Subcutaneous abdominal adipose tissue (tissue), 5 donors: ENCODE measurements around the gene ASRGL1.
"Not testable (repeated sequence)": the region's sequence is repeated elsewhere in the genome, so short reads cannot be mapped to it uniquely, and the experiment has no call there.

Source experiments
- H3K27ac ChIP-seq: one replicate; pipeline ENCODE4 v1.7.0; 2013; ENCODE audit warnings: low read depth, mild to moderate bottlenecking, inconsistent platforms, low read length, moderate library complexity
- H3K27me3 ChIP-seq, 5 donors: one replicate each; pipeline ENCODE4 v1.7.0; 2013; ENCODE audit warnings: low read length in 5 of 5, inconsistent platforms in 1 of 5; ENCODE audit not compliant: control insufficient read depth in 5 of 5, insufficient read depth in 4 of 5
- H3K36me3 ChIP-seq, 5 donors: one replicate each; pipeline ENCODE4 v1.7.0; 2013; ENCODE audit warnings: low read length in 5 of 5; ENCODE audit not compliant: control insufficient read depth in 5 of 5, insufficient read depth in 5 of 5
- H3K4me1 ChIP-seq, 5 donors: one replicate each; pipeline ENCODE4 v1.7.0; 2013; ENCODE audit warnings: low read length in 5 of 5, mild to moderate bottlenecking in 3 of 5, moderate library complexity in 1 of 5; ENCODE audit not compliant: control insufficient read depth in 5 of 5, insufficient read depth in 5 of 5
- H3K4me3 ChIP-seq, 5 donors: one replicate each; pipeline ENCODE4 v1.7.0; 2013; ENCODE audit warnings: low read length in 5 of 5, low read depth in 1 of 5
- H3K9ac ChIP-seq, 5 donors: one replicate each; pipeline ENCODE4 v1.7.0; 2013; ENCODE audit warnings: low read length in 5 of 5, mild to moderate bottlenecking in 4 of 5, moderate library complexity in 3 of 5
- H3K9me3 ChIP-seq, 5 donors: one replicate each; pipeline ENCODE4 v1.7.0; 2013; ENCODE audit warnings: low read length in 5 of 5; ENCODE audit not compliant: control insufficient read depth in 5 of 5
- donor health status: healthy.
- donor health status: healthy.
- donor health status: healthy.
- donor health status: healthy.
- donor health status: healthy.

The ASRGL1 gene

GRCh38 chr11:62325781-62326180, 11.5 kb upstream of the ASRGL1 start:
- H3K4me1 ChIP-seq, H3K9me3 ChIP-seq, H3K4me3 ChIP-seq, H3K9ac ChIP-seq, H3K27ac ChIP-seq, H3K27me3 ChIP-seq, H3K36me3 ChIP-seq: not testable (repeated sequence)

- not testable (repeated sequence) for H3K9me3 ChIP-seq, H3K36me3 ChIP-seq, H3K4me3 ChIP-seq, H3K4me1 ChIP-seq, H3K27me3 ChIP-seq, H3K27ac ChIP-seq, H3K9ac ChIP-seq
Measured at GRCh38 chr11:62326719-62327118, 10.5 kb upstream of the ASRGL1 start.

- H3K4me1 ChIP-seq, H3K27me3 ChIP-seq, H3K4me3 ChIP-seq, H3K27ac ChIP-seq, H3K9ac ChIP-seq, H3K9me3 ChIP-seq, H3K36me3 ChIP-seq: not testable (repeated sequence)
Measured at GRCh38 chr11:62327541-62327940, 9.7 kb upstream of the ASRGL1 start.

GRCh38 chr11:62331264-62331663, 6.0 kb upstream of the ASRGL1 start:
- not testable (repeated sequence) for H3K9me3 ChIP-seq, H3K27me3 ChIP-seq, H3K27ac ChIP-seq, H3K4me1 ChIP-seq, H3K9ac ChIP-seq, H3K36me3 ChIP-seq, H3K4me3 ChIP-seq

- Histone ChIP-seq H3K9me3 (no peaks in the 10 kb centered on the region), H3K36me3 (no peaks in the 10 kb centered on the region), H3K27me3 (peaks cover 0 to 3% (median 0%) of the 10 kb centered on the region in 5 donors), H3K4me3 (no peak overlapping the region), H3K4me1 (peaks cover 0 to 17% (median 12%) of the 10 kb centered on the region in 5 donors), H3K27ac (no peak overlapping the region), H3K9ac (no peak overlapping the region)
Measured at GRCh38 chr11:62333768-62334167, 3.5 kb upstream of the ASRGL1 start.

- H3K9me3 ChIP-seq, H3K36me3 ChIP-seq, H3K27me3 ChIP-seq, H3K27ac ChIP-seq: not testable (repeated sequence)
- peak overlapping the region in 3 of 5 donors; percentile 71 to 83 (median 76) for H3K9ac ChIP-seq
- H3K4me1 ChIP-seq = peaks cover 0 to 28% (median 16%) of the 10 kb centered on the region in 5 donors
- H3K4me3 ChIP-seq = peak overlapping the region; percentile 48 to 81 (median 77)
Measured at GRCh38 chr11:62336949-62337302, 322 bp upstream of the ASRGL1 start.

- Histone ChIP-seq H3K4me1 (peaks cover 0 to 32% (median 16%) of the 10 kb centered on the region in 5 donors), H3K4me3 (peak overlapping the region in 4 of 5 donors; percentile 52 to 81 (median 78)), H3K27me3 (peaks cover 0 to 3% (median 0%) of the 10 kb centered on the region in 5 donors), H3K9ac (peak overlapping the region in 4 of 5 donors; percentile 52 to 83 (median 74)), H3K36me3 (no peaks in the 10 kb centered on the region), H3K9me3 (no peaks in the 10 kb centered on the region), H3K27ac (no peak overlapping the region)
Measured at GRCh38 chr11:62338218-62338617, 970 bp downstream of the ASRGL1 start.

GRCh38 chr11:62340269-62340901, 3.1 kb downstream of the ASRGL1 start:
- H3K9ac ChIP-seq = no peak overlapping the region
- no peak overlapping the region for H3K4me3 ChIP-seq
- no peaks in the 10 kb centered on the region for H3K27me3 ChIP-seq
- H3K27ac ChIP-seq = peak overlapping the region; percentile 20
- peaks cover 0 to 32% (median 16%) of the 10 kb centered on the region in 5 donors for H3K4me1 ChIP-seq
- no peaks in the 10 kb centered on the region for H3K9me3 ChIP-seq
- no peaks in the 10 kb centered on the region for H3K36me3 ChIP-seq

- peaks cover 0 to 32% (median 16%) of the 10 kb centered on the region in 5 donors for H3K4me1 ChIP-seq
- H3K4me3 ChIP-seq = no peak overlapping the region
- no peaks in the 10 kb centered on the region for H3K27me3 ChIP-seq
- no peak overlapping the region for H3K9ac ChIP-seq
- H3K27ac ChIP-seq = no peak overlapping the region
- no peaks in the 10 kb centered on the region for H3K36me3 ChIP-seq
- no peaks in the 10 kb centered on the region for H3K9me3 ChIP-seq
Measured at GRCh38 chr11:62341588-62341987, 4.3 kb downstream of the ASRGL1 start.

- H3K27me3 ChIP-seq, H3K9ac ChIP-seq, H3K36me3 ChIP-seq, H3K9me3 ChIP-seq, H3K4me3 ChIP-seq, H3K27ac ChIP-seq: not testable (repeated sequence)
- peaks cover 0 to 19% (median 3%) of the 10 kb centered on the region in 5 donors for H3K4me1 ChIP-seq
Measured at GRCh38 chr11:62343646-62344190, 6.5 kb downstream of the ASRGL1 start.
